Mesenchymal stem cell (in vitro differentiated cells and primary cell): ENCODE measurements around the gene SUB1.
A peak's percentile ranks its signal among the peaks of the same experiment; 100 is the strongest.

Experiments used
- DNase-seq: peaks from one replicate; pipeline ENCODE4 v3.0.0-alpha.2; 2013
- H2AFZ ChIP-seq: one replicate; pipeline ENCODE4 v1.6.1; 2013; ENCODE audit warnings: low read depth, mild to moderate bottlenecking, control low read depth, inconsistent platforms, low read length, moderate library complexity
- H2AK5ac ChIP-seq: 2 replicates; pipeline ENCODE4 v1.6.1; 2013; ENCODE audit warnings: low read length, moderate library complexity, mild to moderate bottlenecking, inconsistent platforms; ENCODE audit not compliant: severe bottlenecking
- H2BK120ac ChIP-seq: one replicate; pipeline ENCODE4 v1.6.1; 2013; ENCODE audit warnings: low read depth, mild to moderate bottlenecking, inconsistent platforms, low read length, moderate library complexity
- H2BK12ac ChIP-seq, 2 experiments: one replicate each; pipeline ENCODE4 v1.6.1; 2013; ENCODE audit warnings: inconsistent platforms in 2 of 2, low read length in 2 of 2, mild to moderate bottlenecking in 2 of 2, moderate library complexity in 2 of 2, control low read depth in 1 of 2
- H2BK15ac ChIP-seq: one replicate; pipeline ENCODE4 v1.6.1; 2013; ENCODE audit warnings: mild to moderate bottlenecking, low read depth, inconsistent platforms; ENCODE audit not compliant: poor library complexity, severe bottlenecking
- H2BK5ac ChIP-seq: 2 replicates; pipeline ENCODE4 v1.6.1; 2013; ENCODE audit warnings: low read depth, mild to moderate bottlenecking, low read length, control low read depth, inconsistent platforms; ENCODE audit not compliant: poor library complexity, severe bottlenecking
- H3K14ac ChIP-seq, 2 experiments: one replicate each; pipeline ENCODE4 v1.6.1; 2013; ENCODE audit warnings: inconsistent platforms in 2 of 2, low read length in 2 of 2, control low read depth in 1 of 2, mild to moderate bottlenecking in 1 of 2, moderate library complexity in 1 of 2
- H3K18ac ChIP-seq, 2 experiments: one replicate each; pipeline ENCODE4 v1.6.1; 2013; ENCODE audit warnings: inconsistent platforms in 2 of 2, low read length in 2 of 2, control low read depth in 1 of 2, low read depth in 1 of 2, mild to moderate bottlenecking in 1 of 2
- H3K23ac ChIP-seq, 2 experiments: one replicate each; pipeline ENCODE4 v1.6.1; 2013; ENCODE audit warnings: inconsistent platforms in 2 of 2, low read length in 2 of 2, mild to moderate bottlenecking in 2 of 2, moderate library complexity in 2 of 2, control low read depth in 1 of 2
- H3K27ac ChIP-seq: 2 replicates; pipeline ENCODE4 v1.5.1; 2013; ENCODE audit warnings: mild to moderate bottlenecking, moderate library complexity, low read length, control low read depth, inconsistent platforms; ENCODE audit not compliant: poor library complexity, severe bottlenecking
- H3K27me3 ChIP-seq, 2 experiments: 2 replicates each; pipeline versions ENCODE4 v1.6.1 to v1.7.0; 2013; ENCODE audit warnings: low read length in 2 of 2, mild to moderate bottlenecking in 2 of 2, moderate library complexity in 2 of 2, control low read depth in 1 of 2, inconsistent platforms in 1 of 2; ENCODE audit not compliant: control insufficient read depth in 1 of 2, insufficient read depth in 1 of 2
- H3K36me3 ChIP-seq, 2 experiments: 2 replicates each; pipeline versions ENCODE4 v1.6.1 to v1.7.0; 2013; ENCODE audit warnings: low read length in 2 of 2, control low read depth in 1 of 2, inconsistent platforms in 1 of 2, low read depth in 1 of 2, mild to moderate bottlenecking in 1 of 2; ENCODE audit not compliant: insufficient read depth in 2 of 2, control insufficient read depth in 1 of 2
- H3K4ac ChIP-seq, 2 experiments: one replicate each; pipeline ENCODE4 v1.6.1; 2013; ENCODE audit warnings: inconsistent platforms in 2 of 2, low read length in 2 of 2, mild to moderate bottlenecking in 2 of 2, moderate library complexity in 2 of 2, control low read depth in 1 of 2, low read depth in 1 of 2
- H3K4me1 ChIP-seq: 2 replicates; pipeline ENCODE4 v1.6.1; 2013; ENCODE audit warnings: low read depth, low read length, control low read depth; ENCODE audit not compliant: control insufficient read depth, insufficient read depth
- H3K4me2 ChIP-seq: 2 replicates; pipeline ENCODE4 v1.6.1; 2013; ENCODE audit warnings: low read length, mild to moderate bottlenecking, inconsistent platforms; ENCODE audit not compliant: poor library complexity, severe bottlenecking
- H3K4me3 ChIP-seq, 2 experiments: 2 replicates each; pipeline versions ENCODE4 v1.5.1 to v1.7.0; 2013; ENCODE audit warnings: low read length in 2 of 2, mild to moderate bottlenecking in 2 of 2, control low read depth in 1 of 2, low read depth in 1 of 2; ENCODE audit not compliant: insufficient read depth in 1 of 2
- H3K79me1 ChIP-seq: replicated peaks from 2 replicates; pipeline ENCODE4 v1.6.1; 2013; ENCODE audit warnings: mild to moderate bottlenecking, control low read depth, low read length, inconsistent platforms; ENCODE audit not compliant: poor library complexity, severe bottlenecking
- H3K9ac ChIP-seq: 2 replicates; pipeline ENCODE4 v1.7.0; 2013; ENCODE audit warnings: mild to moderate bottlenecking, low read length, moderate library complexity
- H3K9me3 ChIP-seq: 2 replicates; pipeline ENCODE4 v1.7.0; 2013; ENCODE audit warnings: mild to moderate bottlenecking, low read length; ENCODE audit not compliant: control insufficient read depth
- H4K8ac ChIP-seq: one replicate; pipeline ENCODE4 v1.6.1; 2013; ENCODE audit warnings: inconsistent platforms, mild to moderate bottlenecking, low read length, moderate library complexity
- H4K91ac ChIP-seq: one replicate; pipeline ENCODE4 v1.6.1; 2013; ENCODE audit warnings: mild to moderate bottlenecking, low read length, inconsistent platforms
- WGBS: methylation state at CpG from one replicate; pipeline ENCODE4 v1.1.7; 2013; ENCODE audit warnings: mixed read lengths; 5-methylcytosine and 5-hydroxymethylcytosine counted together

Gene SUB1

DNA sequence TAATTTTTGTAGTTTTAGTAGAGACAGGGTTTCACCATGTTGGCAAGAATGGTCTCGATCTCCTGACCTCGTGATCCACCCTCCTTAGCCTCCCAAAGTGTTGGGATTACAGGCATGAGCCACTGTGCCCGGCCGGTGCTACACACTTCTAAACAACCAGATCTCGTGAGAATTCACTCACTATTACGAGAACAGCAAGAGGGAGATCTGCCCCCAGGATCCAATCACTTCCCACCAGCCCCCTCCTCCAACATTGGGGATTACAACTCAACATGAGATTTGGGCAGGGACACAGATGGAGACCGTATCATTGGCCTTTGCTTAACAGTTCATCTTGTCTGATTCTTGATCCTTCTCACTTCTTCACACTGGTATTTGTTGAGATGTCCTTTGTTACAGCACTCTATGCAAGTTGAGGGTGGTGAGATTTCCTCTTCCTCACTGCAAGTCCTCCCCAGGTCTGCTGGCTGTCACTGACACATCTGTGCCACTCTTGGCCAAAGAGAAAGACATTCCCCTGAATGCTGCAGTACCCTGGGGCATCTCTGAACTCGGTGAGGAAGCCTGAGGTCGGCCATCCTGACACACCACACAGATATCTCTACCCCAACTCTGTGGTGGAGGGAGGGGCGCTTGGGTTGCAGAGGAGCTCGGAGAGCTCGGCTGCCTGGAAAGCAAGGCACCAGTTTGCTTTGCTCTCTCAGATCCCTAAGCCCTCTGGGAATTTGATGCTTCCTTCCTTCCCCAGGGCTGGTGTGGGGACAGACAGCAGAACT is 4.2 kb upstream of the SUB1 start:
- no peaks in the 10 kb centered on the region for H3K79me1 ChIP-seq
- 85% methylated on average over 12 of the region's 12 CpGs for WGBS
- H3K27ac ChIP-seq: no peak overlapping the region
- H2BK5ac ChIP-seq: no peak overlapping the region
- H3K4me1 ChIP-seq: no peaks in the 10 kb centered on the region
- no peak overlapping the region for H3K4me3 ChIP-seq
- no peak overlapping the region for H2AK5ac ChIP-seq
- no peak overlapping the region for H3K9ac ChIP-seq
- H2BK12ac ChIP-seq: no peak overlapping the region
- no peak for DNase-seq
- no peak overlapping the region for H2BK15ac ChIP-seq
- H3K36me3 ChIP-seq: no peaks in the 10 kb centered on the region
- no peak overlapping the region for H3K14ac ChIP-seq
- no peak overlapping the region for H3K4ac ChIP-seq
- H4K8ac ChIP-seq: no peak overlapping the region
- H3K9me3 ChIP-seq: no peaks in the 10 kb centered on the region
- no peaks in the 10 kb centered on the region for H3K27me3 ChIP-seq
- no peak overlapping the region for H3K18ac ChIP-seq
- no peak overlapping the region for H2AFZ ChIP-seq
- H3K23ac ChIP-seq: no peak overlapping the region
- H4K91ac ChIP-seq: peak overlapping the region; percentile 18
- no peak overlapping the region for H2BK120ac ChIP-seq
- H3K4me2 ChIP-seq: no peak overlapping the region

DNA sequence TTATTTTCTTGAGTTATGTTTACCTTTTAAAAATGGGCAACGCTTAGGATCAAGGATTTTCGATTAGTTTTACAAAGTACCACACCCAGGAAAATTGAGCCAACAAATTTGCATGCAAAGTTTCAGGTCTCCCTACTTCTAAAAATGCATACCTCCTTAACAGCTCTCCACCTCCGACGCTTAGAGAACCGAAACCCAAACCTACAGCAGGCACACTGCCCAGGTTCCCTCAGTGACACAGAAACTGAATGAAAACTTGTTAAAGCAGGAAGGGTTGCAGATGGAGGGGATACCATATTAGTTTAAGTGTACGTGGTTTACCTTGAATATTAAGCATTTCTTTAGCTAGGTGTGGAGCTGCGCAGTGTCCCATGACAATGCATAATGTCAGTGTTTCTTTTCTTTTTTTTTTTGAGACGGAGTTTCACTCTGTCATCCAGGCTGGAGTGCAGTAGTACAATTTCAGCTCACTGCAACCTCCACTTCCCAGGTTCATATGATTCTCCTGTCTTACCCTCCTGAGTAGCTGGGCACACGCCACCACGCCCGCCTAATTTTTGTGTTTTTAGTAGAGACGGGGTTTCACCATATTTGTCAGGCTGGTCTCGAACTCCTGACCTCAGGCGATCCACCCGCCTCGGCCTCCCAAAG is 1.6 kb upstream of the SUB1 start:
- H3K4me2 ChIP-seq: no peak overlapping the region
- no peak overlapping the region for H3K14ac ChIP-seq
- H2BK5ac ChIP-seq: no peak overlapping the region
- H3K27me3 ChIP-seq: no peaks in the 10 kb centered on the region
- no peak overlapping the region for H2AFZ ChIP-seq
- no peak overlapping the region for H3K27ac ChIP-seq
- DNase-seq: no peak
- no peak overlapping the region for H3K18ac ChIP-seq
- H2AK5ac ChIP-seq: no peak overlapping the region
- H3K4me1 ChIP-seq: peaks cover 3% of the 10 kb centered on the region
- 91% methylated on average over 16 of the region's 16 CpGs for WGBS
- no peaks in the 10 kb centered on the region for H3K79me1 ChIP-seq
- peaks cover 2 to 7% of the 10 kb centered on the region in 2 experiments for H3K36me3 ChIP-seq
- no peak overlapping the region for H3K4me3 ChIP-seq
- H3K23ac ChIP-seq: no peak overlapping the region
- no peaks in the 10 kb centered on the region for H3K9me3 ChIP-seq
- H2BK15ac ChIP-seq: no peak overlapping the region
- no peak overlapping the region for H4K8ac ChIP-seq
- H3K4ac ChIP-seq: no peak overlapping the region
- H2BK12ac ChIP-seq: no peak overlapping the region
- no peak overlapping the region for H3K9ac ChIP-seq
- H4K91ac ChIP-seq: no peak overlapping the region
- no peak overlapping the region for H2BK120ac ChIP-seq

DNA sequence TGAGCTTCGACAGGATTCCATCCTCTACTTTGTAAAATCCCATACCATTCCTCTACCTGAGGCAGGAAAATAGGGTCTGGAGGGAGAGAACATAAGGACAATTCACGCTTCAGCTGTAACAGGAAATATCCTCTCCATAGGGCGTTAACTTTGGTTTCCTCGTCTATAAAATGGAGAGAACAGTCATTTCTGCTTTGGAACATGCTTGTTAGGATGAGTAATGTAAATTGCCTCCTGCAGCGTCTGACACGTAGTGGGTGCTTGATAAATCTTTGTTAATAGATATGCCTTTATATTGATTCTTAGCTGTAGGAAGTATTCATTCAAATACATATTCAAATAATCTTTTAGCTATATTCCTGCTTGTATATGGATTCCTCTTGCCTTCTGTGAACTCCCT is 711 bp upstream of the SUB1 start:
- H2BK12ac ChIP-seq: no peak overlapping the region
- H3K4me2 ChIP-seq: no peak overlapping the region
- H4K8ac ChIP-seq: no peak overlapping the region
- H3K79me1 ChIP-seq: peaks cover 3% of the 10 kb centered on the region
- no peak overlapping the region for H3K4ac ChIP-seq
- no peak overlapping the region for H2BK120ac ChIP-seq
- no peaks in the 10 kb centered on the region for H3K27me3 ChIP-seq
- H4K91ac ChIP-seq: no peak overlapping the region
- no peak overlapping the region for H3K14ac ChIP-seq
- H3K18ac ChIP-seq: no peak overlapping the region
- no peak overlapping the region for H3K27ac ChIP-seq
- H2BK5ac ChIP-seq: no peak overlapping the region
- no peaks in the 10 kb centered on the region for H3K9me3 ChIP-seq
- peaks cover 3% of the 10 kb centered on the region for H3K4me1 ChIP-seq
- no peak overlapping the region for H3K9ac ChIP-seq
- H3K4me3 ChIP-seq: no peak overlapping the region
- H2AK5ac ChIP-seq: no peak overlapping the region
- DNase-seq: peak; percentile 23
- H2AFZ ChIP-seq: no peak overlapping the region
- H3K23ac ChIP-seq: no peak overlapping the region
- WGBS: 13% methylated on average over 5 of the region's 6 CpGs
- H2BK15ac ChIP-seq: no peak overlapping the region
- peaks cover 5 to 17% of the 10 kb centered on the region in 2 experiments for H3K36me3 ChIP-seq

DNA sequence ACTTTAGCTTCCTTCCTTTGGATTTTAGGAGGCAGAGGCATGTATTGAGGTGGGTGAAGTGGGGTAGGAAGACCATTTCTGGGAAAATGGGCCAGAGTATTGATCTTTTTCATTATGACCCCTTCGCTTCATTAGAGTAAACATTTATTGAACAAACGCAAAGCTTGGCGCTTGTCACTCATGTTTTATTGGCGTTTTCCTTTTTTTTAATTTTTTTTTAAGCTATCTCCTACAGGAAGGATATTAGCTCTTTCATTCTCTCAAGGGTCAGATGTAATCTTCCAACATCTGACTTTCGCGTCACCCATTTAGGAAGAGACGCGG is 273 bp upstream of the SUB1 start:
- peaks cover 3% of the 10 kb centered on the region for H3K4me1 ChIP-seq
- no peak overlapping the region for H2AFZ ChIP-seq
- H3K4ac ChIP-seq: peak overlapping the region in 1 of 2 experiments; percentile 29
- H3K9ac ChIP-seq: peak overlapping the region; percentile 94
- H4K8ac ChIP-seq: peak overlapping the region; percentile 48
- H3K27ac ChIP-seq: no peak overlapping the region
- H3K18ac ChIP-seq: no peak overlapping the region
- no peak overlapping the region for H3K23ac ChIP-seq
- no peaks in the 10 kb centered on the region for H3K9me3 ChIP-seq
- H3K4me3 ChIP-seq: peak overlapping the region in 1 of 2 experiments; percentile 99
- no peaks in the 10 kb centered on the region for H3K27me3 ChIP-seq
- no peak overlapping the region for H2BK15ac ChIP-seq
- no peak overlapping the region for H3K14ac ChIP-seq
- no peak overlapping the region for H2BK5ac ChIP-seq
- 20% methylated on average over 8 of the region's 8 CpGs for WGBS
- no peak overlapping the region for H2BK12ac ChIP-seq
- H2AK5ac ChIP-seq: no peak overlapping the region
- no peak overlapping the region for H4K91ac ChIP-seq
- H3K4me2 ChIP-seq: no peak overlapping the region
- H2BK120ac ChIP-seq: no peak overlapping the region
- H3K36me3 ChIP-seq: peaks cover 5 to 21% of the 10 kb centered on the region in 2 experiments
- H3K79me1 ChIP-seq: peaks cover 3% of the 10 kb centered on the region
- DNase-seq: no peak
